NCI-H345 treated with DMSO at 0.1 percent for 48 hours (cell line): ENCODE measurements around the gene RAD51AP1.

ENCODE experiments used
- DNase-seq: peaks from one replicate; lab custom pipeline; 2025; ENCODE audit not compliant: unreplicated experiment; lab: John Stamatoyannopoulos, UW

The RAD51AP1 gene

DNA sequence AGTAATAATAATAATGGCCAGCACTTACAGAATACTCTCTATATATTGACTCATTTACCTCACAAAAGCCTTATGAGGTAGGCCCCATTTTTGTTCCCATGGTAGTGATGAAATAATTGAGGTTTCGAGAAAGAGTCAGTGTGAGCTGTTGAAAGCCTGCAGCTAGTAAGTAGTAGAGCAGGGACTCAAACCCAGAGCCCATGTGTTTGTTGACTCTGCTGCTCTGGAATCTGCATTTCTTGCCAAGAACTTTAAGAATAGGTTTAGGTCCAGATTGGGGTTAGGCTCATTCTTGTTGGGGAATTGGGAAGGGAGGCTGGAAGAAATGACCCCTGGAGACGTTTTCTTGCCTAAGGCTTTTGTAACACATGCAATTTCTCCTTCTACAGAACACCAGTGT, 51.3 kb downstream of the RAD51AP1 start:
- DNase-seq, result no peak

DNA sequence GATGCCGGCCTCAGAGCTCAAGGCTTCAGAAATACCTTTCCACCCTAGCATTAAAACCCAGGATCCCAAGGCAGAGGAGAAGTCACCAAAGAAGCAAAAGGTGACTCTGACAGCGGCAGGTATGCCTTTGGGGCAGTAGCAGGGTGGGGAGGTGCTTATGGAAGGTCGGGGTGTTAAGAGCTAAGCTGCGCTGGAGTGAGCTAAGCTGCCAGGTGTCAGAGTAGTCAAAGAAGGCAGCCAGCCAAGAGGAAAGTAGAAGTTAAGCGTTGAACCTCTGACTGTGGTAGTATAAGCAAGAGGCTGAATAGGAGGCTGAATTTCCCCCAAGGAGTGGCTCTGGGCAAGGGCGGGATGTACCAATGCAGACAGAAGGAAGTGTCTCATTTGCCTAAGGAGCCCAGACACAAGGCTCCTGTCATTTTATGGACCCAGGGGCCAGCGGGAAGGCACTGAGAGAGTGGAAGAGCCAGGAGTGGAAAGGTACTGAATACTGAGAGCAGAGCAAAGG, 52.5 kb downstream of the RAD51AP1 start:
- DNase-seq, result no peak

DNA sequence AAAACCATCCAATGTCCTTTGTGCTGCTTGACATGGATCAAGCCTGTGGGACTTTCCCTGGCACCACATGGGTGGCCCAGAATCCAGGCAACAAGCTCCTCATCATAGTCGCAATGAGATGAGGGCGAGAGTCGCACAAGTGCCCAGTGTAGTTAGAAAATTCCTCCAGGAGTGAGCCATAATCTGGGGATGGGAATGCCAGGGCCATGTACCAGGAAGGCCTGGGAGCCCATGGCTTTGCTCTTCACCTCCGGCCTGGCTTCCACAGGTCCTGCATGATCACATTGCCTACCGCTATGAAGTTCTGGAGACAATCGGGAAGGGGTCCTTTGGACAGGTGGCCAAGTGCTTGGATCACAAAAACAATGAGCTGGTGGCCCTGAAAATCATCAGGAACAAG, 57.2 kb downstream of the RAD51AP1 start:
- no peak for DNase-seq

DNA sequence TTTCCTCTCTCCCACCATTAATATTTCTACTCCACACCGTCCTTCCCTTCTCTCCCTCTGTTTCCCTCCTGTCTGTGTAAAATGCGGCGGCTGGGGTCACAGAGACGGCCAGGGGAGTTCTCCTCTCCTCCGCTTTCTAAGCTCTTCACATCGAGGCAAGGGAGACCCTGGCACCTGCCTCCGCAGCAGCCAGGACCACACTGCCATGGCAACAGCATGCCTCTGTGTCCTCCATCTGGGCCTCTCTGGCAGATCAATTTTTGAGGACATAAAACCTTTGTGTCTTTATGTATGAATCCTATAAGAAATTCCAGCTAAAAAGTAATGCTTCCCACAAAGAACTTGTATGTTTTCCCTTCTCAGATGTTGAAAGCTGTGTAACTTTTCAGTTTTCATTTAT, 64.7 kb downstream of the RAD51AP1 start:
- no peak for DNase-seq

DNA sequence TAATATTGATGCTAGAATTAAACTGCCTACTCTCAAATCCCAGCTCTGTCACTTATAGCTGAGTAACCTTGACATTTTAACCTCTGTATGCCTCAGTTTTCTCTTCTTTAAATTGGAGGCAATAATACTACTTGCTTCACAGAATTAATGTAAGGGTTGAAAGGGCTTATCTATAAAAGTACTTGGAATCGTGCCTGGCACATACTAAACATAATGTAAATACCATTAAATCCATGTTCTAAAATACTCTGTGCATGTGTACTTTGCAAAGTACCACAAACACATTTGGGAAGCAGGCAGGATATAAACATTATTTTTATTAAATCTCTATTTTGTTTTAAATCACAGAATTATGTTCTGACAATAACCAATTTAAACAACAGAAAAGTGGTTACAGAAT, 65.3 kb downstream of the RAD51AP1 start:
- no peak for DNase-seq

DNA sequence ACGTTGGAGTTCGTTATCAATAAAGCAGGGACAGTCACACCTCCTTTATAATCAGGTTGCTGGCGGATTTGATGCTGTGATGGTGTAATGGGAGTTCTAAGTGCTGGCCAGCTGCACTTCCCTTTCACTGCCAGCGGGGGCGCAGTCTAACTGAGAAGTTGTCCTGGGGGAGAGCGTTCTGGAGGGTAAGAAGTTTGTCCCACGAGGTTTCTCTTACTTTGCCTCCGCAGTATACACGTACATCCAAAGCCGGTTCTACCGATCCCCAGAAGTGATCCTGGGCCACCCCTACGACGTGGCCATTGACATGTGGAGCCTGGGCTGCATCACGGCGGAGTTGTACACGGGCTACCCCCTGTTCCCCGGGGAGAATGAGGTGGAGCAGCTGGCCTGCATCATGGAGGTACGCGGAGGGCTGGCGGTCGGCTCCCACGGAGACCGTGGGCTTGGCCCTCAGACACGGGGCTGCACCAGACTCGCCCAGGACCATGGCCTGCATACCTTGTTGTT, 66.0 kb downstream of the RAD51AP1 start:
- DNase-seq, result peak; percentile 8

DNA sequence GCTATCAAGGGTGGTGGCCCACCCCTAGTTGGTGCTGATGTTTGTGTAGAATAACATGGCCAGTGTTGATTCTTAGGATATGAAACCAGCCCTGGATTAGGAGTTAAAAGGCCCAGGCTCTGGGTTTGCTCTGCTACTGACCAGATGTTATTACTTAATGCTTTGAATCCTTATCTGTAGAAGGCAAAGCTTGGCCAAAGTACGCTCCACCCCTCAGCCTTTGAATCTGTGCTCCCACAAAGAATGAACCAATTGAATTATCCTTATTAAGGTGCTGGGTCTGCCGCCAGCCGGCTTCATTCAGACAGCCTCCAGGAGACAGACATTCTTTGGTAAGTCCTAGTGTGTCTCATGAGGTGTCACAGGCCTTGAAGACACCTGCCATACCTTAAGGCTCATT, 68.4 kb downstream of the RAD51AP1 start:
- no peak for DNase-seq

DNA sequence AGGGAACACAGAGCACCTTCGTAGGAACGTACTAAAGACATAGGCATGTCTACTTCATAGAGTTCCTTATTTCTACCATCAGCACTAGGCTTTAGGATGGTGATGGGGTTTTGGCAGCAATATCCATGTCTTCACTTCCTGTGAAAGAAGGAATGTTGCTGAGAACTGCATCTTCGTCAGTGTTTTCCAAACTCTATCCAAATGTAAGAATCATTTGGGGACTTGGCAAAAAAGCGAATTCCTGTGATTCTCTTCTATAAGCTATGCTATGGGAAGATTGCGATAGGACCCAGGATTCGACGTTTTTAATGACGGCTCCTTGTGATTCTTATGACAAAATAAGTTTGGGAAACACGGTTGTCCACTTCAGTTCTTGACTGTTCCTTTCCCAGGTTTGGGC, 70.4 kb downstream of the RAD51AP1 start:
- DNase-seq, result no peak
